Neural progenitor cell (in vitro differentiated cells): ENCODE measurements around the gene RAPGEF5. TPM values are rescaled to one million over a fixed set of nuclear protein-coding genes. Genes with fewer than 3 reads are reported as not detected.

Experiments
- DNase-seq: peaks from one replicate; pipeline ENCODE4 v3.0.0-alpha.2; 2016; ENCODE audit warnings: low spot score
- H2AFZ ChIP-seq: fragments of 200-600 bp; sonication (generic); replicated peaks from 2 replicates; pipeline ENCODE4 v1.6.1; 2016; ENCODE audit warnings: antibody characterized with exemption
- H3F3A ChIP-seq: fragments of 200-600 bp; sonication (generic); 2 replicates; pipeline ENCODE4 v1.6.1; 2016; ENCODE audit warnings: antibody characterized with exemption, low read depth
- H3K27ac ChIP-seq: fragments of 200-600 bp; sonication (generic); 2 replicates; pipeline ENCODE4 v1.5.1; 2016; ENCODE audit warnings: mild to moderate bottlenecking
- H3K27me3 ChIP-seq: fragments of 200-600 bp; sonication (generic); 2 replicates; pipeline ENCODE4 v1.6.1; 2016; ENCODE audit warnings: mild to moderate bottlenecking, moderate library complexity
- H3K36me3 ChIP-seq: fragments of 200-600 bp; sonication (generic); 2 replicates; pipeline ENCODE4 v1.5.1; 2016
- H3K4me1 ChIP-seq: fragments of 200-600 bp; sonication (generic); 2 replicates; pipeline ENCODE4 v1.6.1; 2016; ENCODE audit warnings: mixed run types
- H3K4me2 ChIP-seq: fragments of 200-600 bp; sonication (generic); 2 replicates; pipeline ENCODE4 v1.6.1; 2016
- H3K4me3 ChIP-seq: fragments of 200-600 bp; sonication (generic); 2 replicates; pipeline ENCODE4 v1.5.1; 2016
- H3K79me2 ChIP-seq: fragments of 200-600 bp; sonication (generic); 2 replicates; pipeline ENCODE4 v1.6.1; 2016; ENCODE audit warnings: low read depth
- H3K9ac ChIP-seq: fragments of 200-600 bp; sonication (generic); 2 replicates; pipeline ENCODE4 v1.6.1; 2016
- H3K9me3 ChIP-seq: fragments of 200-600 bp; sonication (generic); 2 replicates; pipeline ENCODE4 v1.5.1; 2016; ENCODE audit warnings: low read depth
- H4K20me1 ChIP-seq: fragments of 200-600 bp; sonication (generic); 2 replicates; pipeline ENCODE4 v1.6.1; 2016; ENCODE audit warnings: low read depth
- H3K27ac Mint-ChIP-seq: 3 replicates; pipeline ENCODE4 v1.8.0; 2021; ENCODE audit warnings: mixed read lengths
- H3K27me3 Mint-ChIP-seq: 2 replicates; pipeline ENCODE4 v1.8.0; 2022; ENCODE audit warnings: low read depth, mild to moderate bottlenecking, inconsistent platforms, moderate library complexity, mixed read lengths; ENCODE audit not compliant: insufficient read depth
- H3K36me3 Mint-ChIP-seq: 3 replicates; pipeline ENCODE4 v1.8.0; 2021; ENCODE audit warnings: mixed read lengths
- H3K4me1 Mint-ChIP-seq: 3 replicates; pipeline ENCODE4 v1.8.0; 2021; ENCODE audit warnings: mixed read lengths
- H3K4me3 Mint-ChIP-seq: 3 replicates; pipeline ENCODE4 v1.8.0; 2021; ENCODE audit warnings: mild to moderate bottlenecking, moderate library complexity, mixed read lengths
- H3K9me3 Mint-ChIP-seq: 3 replicates; pipeline ENCODE4 v1.8.0; 2020; ENCODE audit warnings: mixed read lengths
- CTCF ChIP-seq: fragments of 200-600 bp; sonication (generic); IDR thresholded peaks from 2 replicates; pipeline ENCODE4 v1.5.1; 2017; ENCODE audit warnings: antibody characterized with exemption, mild to moderate bottlenecking
- EZH2 ChIP-seq: fragments of 200-600 bp; sonication (generic); IDR thresholded peaks from 2 replicates; pipeline ENCODE4 v1.6.1; 2017; ENCODE audit warnings: antibody characterized with exemption, mild to moderate bottlenecking, moderate library complexity
- EZH2phosphoT487 ChIP-seq: fragments of 200-600 bp; sonication (generic); IDR thresholded peaks from 2 replicates; pipeline ENCODE4 v1.6.1; 2017; ENCODE audit warnings: antibody characterized with exemption
- total RNA-seq: library from RNA; depleted of rRNA; stranded (reverse); fragments of >200 nt; gene quantifications from 2 replicates; pipeline ENCODE4 v1.2.3, GENCODE V29; 2015; ENCODE audit warnings: low replicate concordance

Gene RAPGEF5
- total RNA-seq, 1 donor from 2014 or later: 5.7 TPM

- H3K36me3 ChIP-seq: no peaks in the 10 kb centered on the region
- Mint-ChIP-seq H3K4me1 (peaks cover 64% of the 10 kb centered on the region), H3K4me3 (no peak overlapping the region), H3K9me3 (no peaks in the 10 kb centered on the region), H3K36me3 (no peaks in the 10 kb centered on the region), H3K27ac (no peak overlapping the region), H3K27me3 (peaks cover 5% of the 10 kb centered on the region)
- no peaks in the 10 kb centered on the region for H3K27me3 ChIP-seq
- H3K27ac ChIP-seq: no peak overlapping the region
- peak overlapping the region; percentile 76 for H3K4me2 ChIP-seq
- no peak overlapping the region for H2AFZ ChIP-seq
- H3K79me2 ChIP-seq: no peaks in the 10 kb centered on the region
- TF ChIP-seq CTCF: no peak
- TF ChIP-seq EZH2: no peak
- no peak for TF ChIP-seq EZH2phosphoT487
- H3K9ac ChIP-seq: no peak overlapping the region
- H3K4me1 ChIP-seq: peaks cover 38% of the 10 kb centered on the region
- peaks cover 25% of the 10 kb centered on the region for H3F3A ChIP-seq
- no peaks in the 10 kb centered on the region for H3K9me3 ChIP-seq
- H4K20me1 ChIP-seq: no peaks in the 10 kb centered on the region
- H3K4me3 ChIP-seq: no peak overlapping the region
- DNase-seq: no peak
Observed at GRCh38 chr7:22195397-22196172, 161.4 kb downstream of the RAPGEF5 start.

- peak; percentile 13 for DNase-seq
- peaks cover 29% of the 10 kb centered on the region for H3F3A ChIP-seq
- Mint-ChIP-seq H3K4me3 (peak overlapping the region; percentile 86), H3K36me3 (no peaks in the 10 kb centered on the region), H3K9me3 (no peaks in the 10 kb centered on the region), H3K4me1 (peaks cover 72% of the 10 kb centered on the region), H3K27ac (peak overlapping the region; percentile 47), H3K27me3 (peaks cover 5% of the 10 kb centered on the region)
- H3K4me2 ChIP-seq: peak overlapping the region; percentile 76
- H3K79me2 ChIP-seq: no peaks in the 10 kb centered on the region
- no peaks in the 10 kb centered on the region for H4K20me1 ChIP-seq
- no peaks in the 10 kb centered on the region for H3K36me3 ChIP-seq
- no peak overlapping the region for H3K9ac ChIP-seq
- H3K4me3 ChIP-seq: peak overlapping the region; percentile 49
- H2AFZ ChIP-seq: peak overlapping the region; percentile 79
- no peaks in the 10 kb centered on the region for H3K9me3 ChIP-seq
- no peak for TF ChIP-seq EZH2phosphoT487
- TF ChIP-seq CTCF: no peak
- no peak for TF ChIP-seq EZH2
- no peak overlapping the region for H3K27ac ChIP-seq
- peaks cover 42% of the 10 kb centered on the region for H3K4me1 ChIP-seq
- no peaks in the 10 kb centered on the region for H3K27me3 ChIP-seq
Observed at GRCh38 chr7:22194658-22195273, 162.2 kb downstream of the RAPGEF5 start.

GRCh38 chr7:22193450-22193983, 163.4 kb downstream of the RAPGEF5 start:
- Mint-ChIP-seq H3K27me3 (peaks cover 5% of the 10 kb centered on the region), H3K36me3 (no peaks in the 10 kb centered on the region), H3K4me1 (peaks cover 78% of the 10 kb centered on the region), H3K9me3 (no peaks in the 10 kb centered on the region), H3K27ac (peak overlapping the region; percentile 89), H3K4me3 (peak overlapping the region; percentile 86)
- TF ChIP-seq EZH2phosphoT487 (no peak), CTCF (no peak), EZH2 (no peak)
- Histone ChIP-seq H3F3A (peaks cover 39% of the 10 kb centered on the region), H3K9me3 (no peaks in the 10 kb centered on the region), H3K4me2 (peak overlapping the region; percentile 76), H3K27ac (peak overlapping the region; percentile 59), H3K27me3 (no peaks in the 10 kb centered on the region), H4K20me1 (no peaks in the 10 kb centered on the region), H3K4me3 (peak overlapping the region; percentile 49), H3K79me2 (no peaks in the 10 kb centered on the region), H2AFZ (peak overlapping the region; percentile 38), H3K4me1 (peaks cover 49% of the 10 kb centered on the region), H3K9ac (no peak overlapping the region), H3K36me3 (no peaks in the 10 kb centered on the region)
- peak; percentile 88 for DNase-seq
